SU-DHL-6 (cell line): ENCODE measurements around the gene EPB41L3.

ENCODE experiments used
- EZH2phosphoT487 ChIP-seq: fragments of 200-600 bp; sonication (generic), shearing (Covaris generic); conservative IDR thresholded peaks from 2 replicates; pipeline ENCODE4 v1.6.1; 2018; ENCODE audit warnings: mild to moderate bottlenecking, antibody characterized with exemption, low read length, moderate library complexity, mixed read lengths
- TF ChIP-seq, protein P1 (sequence below): fragments of 200-600 bp; sonication (generic); IDR thresholded peaks from one replicate; pipeline ENCODE4 v1.5.1; 2017; ENCODE audit warnings: antibody characterized with exemption, mild to moderate bottlenecking, low read length, moderate library complexity; ENCODE audit not compliant: insufficient read depth, poor library complexity, severe bottlenecking

- TF ChIP-seq, protein P1, sequence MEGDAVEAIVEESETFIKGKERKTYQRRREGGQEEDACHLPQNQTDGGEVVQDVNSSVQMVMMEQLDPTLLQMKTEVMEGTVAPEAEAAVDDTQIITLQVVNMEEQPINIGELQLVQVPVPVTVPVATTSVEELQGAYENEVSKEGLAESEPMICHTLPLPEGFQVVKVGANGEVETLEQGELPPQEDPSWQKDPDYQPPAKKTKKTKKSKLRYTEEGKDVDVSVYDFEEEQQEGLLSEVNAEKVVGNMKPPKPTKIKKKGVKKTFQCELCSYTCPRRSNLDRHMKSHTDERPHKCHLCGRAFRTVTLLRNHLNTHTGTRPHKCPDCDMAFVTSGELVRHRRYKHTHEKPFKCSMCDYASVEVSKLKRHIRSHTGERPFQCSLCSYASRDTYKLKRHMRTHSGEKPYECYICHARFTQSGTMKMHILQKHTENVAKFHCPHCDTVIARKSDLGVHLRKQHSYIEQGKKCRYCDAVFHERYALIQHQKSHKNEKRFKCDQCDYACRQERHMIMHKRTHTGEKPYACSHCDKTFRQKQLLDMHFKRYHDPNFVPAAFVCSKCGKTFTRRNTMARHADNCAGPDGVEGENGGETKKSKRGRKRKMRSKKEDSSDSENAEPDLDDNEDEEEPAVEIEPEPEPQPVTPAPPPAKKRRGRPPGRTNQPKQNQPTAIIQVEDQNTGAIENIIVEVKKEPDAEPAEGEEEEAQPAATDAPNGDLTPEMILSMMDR = no peak
- TF ChIP-seq EZH2phosphoT487 = no peak
Measured at GRCh38 chr18:5469340-5469739, 74.5 kb downstream of the EPB41L3 start.
